Loucy (cell line): ENCODE measurements around the gene DHX16.
"Not testable (repeated sequence)": the region's sequence is repeated elsewhere in the genome, so short reads cannot be mapped to it uniquely, and the experiment has no call there.

Experiments used
- H2AFZ ChIP-seq: fragments of 200-600 bp; sonication (generic); 2 replicates; pipeline ENCODE4 v1.6.0; 2016; ENCODE audit warnings: antibody characterized with exemption, mild to moderate bottlenecking, low read length, moderate library complexity
- H3F3A ChIP-seq: fragments of 200-600 bp; 2 replicates; pipeline ENCODE4 v1.6.0; 2016; ENCODE audit warnings: antibody characterized with exemption, low read depth, mild to moderate bottlenecking
- H3K27me3 ChIP-seq: fragments of 200-600 bp; sonication (generic); 2 replicates; pipeline ENCODE4 v1.6.1; 2014; ENCODE audit warnings: low read length, mild to moderate bottlenecking; ENCODE audit not compliant: insufficient read depth, poor library complexity, severe bottlenecking
- H3K36me3 ChIP-seq: fragments of 200-600 bp; sonication (generic); 2 replicates; pipeline ENCODE4 v1.6.1; 2016; ENCODE audit warnings: low read length; ENCODE audit not compliant: insufficient read depth
- H3K4me1 ChIP-seq: fragments of 200-600 bp; sonication (generic); 2 replicates; pipeline ENCODE4 v1.5.1; 2014; ENCODE audit warnings: low read length, mild to moderate bottlenecking; ENCODE audit not compliant: insufficient read depth, poor library complexity, severe bottlenecking
- H3K4me2 ChIP-seq: fragments of 200-600 bp; sonication (generic); 2 replicates; pipeline ENCODE4 v1.6.0; 2014; ENCODE audit warnings: antibody characterized with exemption, low read length, low read depth, mild to moderate bottlenecking; ENCODE audit not compliant: poor library complexity, severe bottlenecking
- H3K4me3 ChIP-seq: fragments of 200-600 bp; sonication (generic); 2 replicates; pipeline ENCODE4 v1.5.1; 2014; ENCODE audit warnings: low read length, mild to moderate bottlenecking, mixed read lengths; ENCODE audit not compliant: poor library complexity, severe bottlenecking
- H3K79me2 ChIP-seq: fragments of 200-600 bp; sonication (generic); 2 replicates; pipeline ENCODE4 v1.6.1; 2014; ENCODE audit warnings: low read length; ENCODE audit not compliant: insufficient read depth
- H3K9ac ChIP-seq: fragments of 200-600 bp; sonication (generic); 2 replicates; pipeline ENCODE4 v1.6.0; 2014; ENCODE audit warnings: mild to moderate bottlenecking, low read depth, low read length, moderate library complexity; ENCODE audit not compliant: poor library complexity, severe bottlenecking
- H3K9me2 ChIP-seq: fragments of 200-600 bp; sonication (generic); replicated peaks from 2 replicates; pipeline ENCODE4 v1.6.1; 2016; ENCODE audit warnings: low read depth, low read length, mixed read lengths
- H3K9me3 ChIP-seq: fragments of 200-600 bp; sonication (generic); 2 replicates; pipeline ENCODE4 v1.6.1; 2014; ENCODE audit warnings: mild to moderate bottlenecking, antibody characterized with exemption, low read length, low read depth; ENCODE audit not compliant: insufficient read depth
- H4K20me1 ChIP-seq: fragments of 200-600 bp; sonication (generic); 2 replicates; pipeline ENCODE4 v1.6.0; 2014; ENCODE audit warnings: antibody characterized with exemption, low read length, mild to moderate bottlenecking; ENCODE audit not compliant: insufficient read depth, poor library complexity, severe bottlenecking
- EZH2phosphoT487 ChIP-seq: fragments of 200-600 bp; IDR thresholded peaks from 2 replicates; pipeline ENCODE4 v1.6.1; 2018; ENCODE audit warnings: antibody characterized with exemption, mild to moderate bottlenecking, moderate library complexity, borderline replicate concordance
- TF ChIP-seq, protein P1 (sequence below): fragments of 200-600 bp; sonication (generic); conservative IDR thresholded peaks from 2 replicates; pipeline ENCODE4 v1.5.1; 2014; ENCODE audit warnings: mild to moderate bottlenecking, antibody characterized with exemption, low read length

The DHX16 gene

DNA sequence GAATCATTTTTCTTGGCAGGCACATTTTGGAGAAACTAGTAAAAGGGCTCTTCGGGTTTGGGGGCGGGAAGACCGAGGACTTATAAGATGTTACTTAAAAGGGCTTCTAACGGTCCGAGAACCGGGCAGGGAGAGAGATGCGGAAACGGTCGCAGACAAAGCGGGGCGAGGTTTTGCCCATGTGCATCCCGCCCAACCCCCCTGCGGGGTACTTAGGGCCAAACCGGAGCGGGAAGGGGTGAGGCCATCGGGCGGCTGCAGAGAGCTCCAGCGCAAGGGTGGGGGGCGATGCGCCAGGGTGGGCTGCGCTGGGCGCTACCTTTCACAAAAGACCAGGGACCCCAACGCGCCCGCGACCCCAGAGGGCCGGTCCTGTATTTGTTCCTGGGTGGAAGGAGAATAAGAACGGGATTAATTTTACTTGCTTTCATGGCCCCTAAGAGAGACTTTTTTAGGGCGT is 48.0 kb upstream of the DHX16 start:
- H3K36me3 ChIP-seq: peaks cover 45% of the 10 kb centered on the region
- H3K9me3 ChIP-seq: no peaks in the 10 kb centered on the region
- no peaks in the 10 kb centered on the region for H3K9me2 ChIP-seq
- H3K4me2 ChIP-seq: peak overlapping the region; percentile 66
- H4K20me1 ChIP-seq: peaks cover 49% of the 10 kb centered on the region
- H3K4me3 ChIP-seq: peak overlapping the region; percentile 98
- peaks cover 86% of the 10 kb centered on the region for H3K79me2 ChIP-seq
- H2AFZ ChIP-seq: no peak overlapping the region
- TF ChIP-seq EZH2phosphoT487: no peak
- TF ChIP-seq, protein P1, sequence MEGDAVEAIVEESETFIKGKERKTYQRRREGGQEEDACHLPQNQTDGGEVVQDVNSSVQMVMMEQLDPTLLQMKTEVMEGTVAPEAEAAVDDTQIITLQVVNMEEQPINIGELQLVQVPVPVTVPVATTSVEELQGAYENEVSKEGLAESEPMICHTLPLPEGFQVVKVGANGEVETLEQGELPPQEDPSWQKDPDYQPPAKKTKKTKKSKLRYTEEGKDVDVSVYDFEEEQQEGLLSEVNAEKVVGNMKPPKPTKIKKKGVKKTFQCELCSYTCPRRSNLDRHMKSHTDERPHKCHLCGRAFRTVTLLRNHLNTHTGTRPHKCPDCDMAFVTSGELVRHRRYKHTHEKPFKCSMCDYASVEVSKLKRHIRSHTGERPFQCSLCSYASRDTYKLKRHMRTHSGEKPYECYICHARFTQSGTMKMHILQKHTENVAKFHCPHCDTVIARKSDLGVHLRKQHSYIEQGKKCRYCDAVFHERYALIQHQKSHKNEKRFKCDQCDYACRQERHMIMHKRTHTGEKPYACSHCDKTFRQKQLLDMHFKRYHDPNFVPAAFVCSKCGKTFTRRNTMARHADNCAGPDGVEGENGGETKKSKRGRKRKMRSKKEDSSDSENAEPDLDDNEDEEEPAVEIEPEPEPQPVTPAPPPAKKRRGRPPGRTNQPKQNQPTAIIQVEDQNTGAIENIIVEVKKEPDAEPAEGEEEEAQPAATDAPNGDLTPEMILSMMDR: no peak
- peaks cover 46% of the 10 kb centered on the region for H3K4me1 ChIP-seq
- H3K27me3 ChIP-seq: peaks cover 15% of the 10 kb centered on the region
- peak overlapping the region; percentile 100 for H3K9ac ChIP-seq
- H3F3A ChIP-seq: peaks cover 26% of the 10 kb centered on the region

DNA sequence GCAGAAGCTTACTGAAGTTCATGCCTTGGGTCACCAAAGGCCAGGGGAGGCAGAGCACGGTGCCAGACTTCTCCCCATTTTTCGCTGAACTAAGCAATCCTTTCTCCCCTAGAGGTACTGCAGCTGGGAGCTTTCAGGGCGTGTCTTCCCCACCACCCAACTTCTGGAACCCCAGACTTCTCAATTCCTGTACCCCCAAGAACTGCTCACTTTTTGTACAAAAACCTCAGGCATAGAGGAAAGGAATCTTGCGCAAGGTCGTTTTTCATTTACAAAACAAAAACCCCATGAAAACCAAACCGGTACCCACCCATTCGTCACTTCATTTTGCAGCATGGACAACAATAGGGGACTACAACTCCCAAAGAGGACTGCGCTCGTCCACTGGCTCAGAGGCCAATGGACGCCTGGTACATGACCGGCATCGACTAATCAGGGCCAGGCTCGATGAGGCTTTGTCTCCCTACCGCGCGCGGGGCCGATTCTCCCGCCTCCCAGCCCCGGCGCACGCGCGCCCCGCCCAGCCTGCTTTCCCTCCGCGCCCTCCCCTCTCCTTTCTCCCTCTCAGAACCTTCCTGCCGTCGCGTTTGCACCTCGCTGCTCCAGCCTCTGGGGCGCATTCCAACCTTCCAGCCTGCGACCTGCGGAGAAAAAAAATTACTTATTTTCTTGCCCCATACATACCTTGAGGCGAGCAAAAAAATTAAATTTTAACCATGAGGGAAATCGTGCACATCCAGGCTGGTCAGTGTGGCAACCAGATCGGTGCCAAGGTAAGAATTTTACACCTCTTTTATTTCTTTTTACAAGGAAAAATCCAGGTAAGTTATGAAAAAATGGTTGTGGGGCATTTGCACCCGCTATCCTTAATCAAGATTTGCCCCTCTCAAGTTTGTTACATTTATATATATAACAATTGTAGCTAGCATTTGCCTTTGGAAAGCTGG is 47.3 kb upstream of the DHX16 start, which contains the start of gene TUBB:
TSS of gene TUBB (plus strand) at position 562 of the 947 bp plus-strand sequence. CDS start at position 717, 155 bp downstream.
- Histone ChIP-seq H3K36me3 (peaks cover 38% of the 10 kb centered on the region), H3K79me2 (peaks cover 86% of the 10 kb centered on the region)

DNA sequence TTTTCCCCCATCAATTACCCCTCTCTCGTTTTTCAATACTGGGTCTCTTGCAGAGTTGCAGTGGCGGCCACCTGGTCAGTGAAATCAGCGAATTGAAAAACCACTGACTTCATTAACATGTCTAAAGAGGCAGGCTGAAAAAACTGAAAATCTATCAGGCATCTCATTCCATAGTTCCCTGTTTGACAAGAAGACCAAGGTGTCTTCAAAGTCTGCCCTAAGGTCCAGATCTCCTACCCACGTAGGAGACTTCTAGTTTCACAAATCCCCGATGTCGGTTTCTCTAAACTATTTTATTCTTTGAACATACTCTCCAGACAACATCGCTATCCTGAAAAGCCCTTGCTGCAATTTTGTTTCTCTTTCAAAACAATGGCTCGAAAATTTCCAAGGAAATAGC is 46.5 kb upstream of the DHX16 start:
- H3K9me2 ChIP-seq: no peaks in the 10 kb centered on the region
- peaks cover 12% of the 10 kb centered on the region; the same call in 1 of the 2 replicates for H3F3A ChIP-seq
- TF ChIP-seq EZH2phosphoT487: no peak
- TF ChIP-seq, protein P1: no peak; the same call in 1 of the 2 replicates
- H3K9ac ChIP-seq: peak overlapping the region; percentile 100
- H2AFZ ChIP-seq: no peak overlapping the region; the same call in 1 of the 2 replicates
- H4K20me1 ChIP-seq: peaks cover 35% of the 10 kb centered on the region
- H3K4me2 ChIP-seq: peak overlapping the region; percentile 87
- peaks cover 15% of the 10 kb centered on the region for H3K27me3 ChIP-seq
- peaks cover 86% of the 10 kb centered on the region for H3K79me2 ChIP-seq
- H3K36me3 ChIP-seq: peaks cover 31% of the 10 kb centered on the region
- H3K9me3 ChIP-seq: no peaks in the 10 kb centered on the region
- peak overlapping the region; percentile 98 for H3K4me3 ChIP-seq
- H3K4me1 ChIP-seq: peaks cover 46% of the 10 kb centered on the region

More for the DNA sequence above, 47.3 kb upstream of the DHX16 start, which contains the start of gene TUBB:
- Histone ChIP-seq H3F3A (peaks cover 19% of the 10 kb centered on the region), H3K9ac (peak within 1 kb of the TSS; percentile 100), H2AFZ (peak within 1 kb of the TSS; percentile 25; the same call in 1 of the 2 replicates), H3K27me3 (peaks cover 15% of the 10 kb centered on the region), H3K9me3 (no peaks in the 10 kb centered on the region), H3K4me3 (peak within 1 kb of the TSS; percentile 98), H4K20me1 (peaks cover 42% of the 10 kb centered on the region), H3K9me2 (no peaks in the 10 kb centered on the region), H3K4me2 (peak within 1 kb of the TSS; percentile 87), H3K4me1 (peaks cover 46% of the 10 kb centered on the region)
- TF ChIP-seq, protein P1: 0 out of 2 replicates have a peak, but pooled peaks have one; percentile 14
- TF ChIP-seq EZH2phosphoT487: no peak

DNA sequence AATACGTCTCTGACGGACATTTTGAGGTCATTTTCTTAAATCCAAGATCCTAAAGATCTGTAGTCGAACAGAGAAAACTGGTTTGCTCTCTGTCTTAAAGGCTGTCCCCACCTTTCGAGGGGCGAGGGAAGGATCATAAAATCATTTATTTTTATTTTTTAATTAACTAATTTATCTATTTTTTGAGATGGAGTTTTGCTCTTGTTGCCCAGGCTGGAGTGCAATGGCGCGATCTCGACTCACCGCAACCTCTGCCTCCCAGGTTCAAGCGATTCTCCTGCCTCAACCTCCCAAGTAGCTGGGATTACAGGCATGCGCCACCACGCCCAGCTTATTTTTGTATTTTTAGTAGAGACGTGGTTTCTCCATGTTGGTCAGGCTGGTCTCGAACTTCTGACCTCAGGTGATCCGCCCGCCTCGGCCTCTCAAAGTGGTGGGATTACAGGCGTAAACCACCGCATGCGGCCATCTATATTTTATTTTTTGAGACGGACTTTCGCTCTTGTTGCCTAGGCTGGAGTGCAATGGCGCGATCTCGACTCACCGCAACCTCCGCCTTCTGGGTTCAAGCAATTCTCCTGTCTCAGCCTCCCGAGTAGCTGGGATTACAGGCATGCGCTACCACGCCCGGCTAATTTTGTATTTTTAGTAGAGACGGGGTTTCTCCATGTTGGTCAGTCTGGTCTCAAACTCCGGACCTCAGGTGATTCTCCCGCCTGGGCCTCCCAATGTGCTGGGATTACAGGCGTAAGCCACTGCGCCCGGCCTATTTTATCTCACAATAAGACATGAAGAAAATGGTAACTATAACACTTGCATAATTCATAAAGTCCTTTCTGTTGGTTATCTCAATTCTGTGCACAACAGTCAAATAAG is 45.3 kb upstream of the DHX16 start:
- Histone ChIP-seq H3K79me2 (peaks cover 86% of the 10 kb centered on the region), H3K4me2 (peak overlapping the region; percentile 87), H3F3A (peaks cover 12% of the 10 kb centered on the region; the same call in 1 of the 2 replicates), H3K4me3 (peak overlapping the region; percentile 98), H3K36me3 (peaks cover 25% of the 10 kb centered on the region), H4K20me1 (peaks cover 22% of the 10 kb centered on the region), H3K9ac (peak overlapping the region; percentile 100), H3K4me1 (peaks cover 53% of the 10 kb centered on the region), H3K27me3 (peaks cover 15% of the 10 kb centered on the region)
- H3K9me2 ChIP-seq, H2AFZ ChIP-seq, H3K9me3 ChIP-seq: not testable (repeated sequence)
